ENCODE measurements around the gene PVRIG. TPM values are rescaled to one million over a fixed set of nuclear protein-coding genes. Genes with fewer than 3 reads are reported as not detected.

The PVRIG gene
- total and polyA plus RNA-seq, 9 of the 15 experiments (the other 6 are each of a cell fraction or from before 2014, with no cell fraction given), result 0.16 to 0.64 TPM; not detected in 7

- Histone ChIP-seq H3K27ac (ENCODE audit: extremely low read depth, low read depth, low read length) (no peak overlapping the region), H3K36me3 (ENCODE audit: control insufficient read depth, insufficient read depth, low read length) (no peaks in the 10 kb centered on the region), H3K27me3 (ENCODE audit: control insufficient read depth in 2 of 2, insufficient read depth in 2 of 2, low read length in 2 of 2) (no peaks in the 10 kb centered on the region), H3K4me1 (replicated peaks in 1 of 2; ENCODE audit: control insufficient read depth in 2 of 2, insufficient read depth in 2 of 2, low read length in 2 of 2) (peaks cover 0 to 14% of the 10 kb centered on the region in 2 experiments; a peak in 3 of 5 replicates), H3K4me3 (no peak overlapping the region), H3K79me2 (ENCODE audit: control insufficient read depth, insufficient read depth, low read length) (no peaks in the 10 kb centered on the region), H4K20me1 (replicated peaks; ENCODE audit: control insufficient read depth, insufficient read depth, low read length) (no peaks in the 10 kb centered on the region), H3K9ac (ENCODE audit: insufficient read depth in 1 of 2, low read depth in 2 of 2, low read length in 2 of 2) (no peak overlapping the region), H3K9me1 (ENCODE audit: control insufficient read depth, insufficient read depth, low read length) (no peaks in the 10 kb centered on the region), H3K4me2 (ENCODE audit: insufficient read depth, low read length) (no peak overlapping the region), H2AFZ (ENCODE audit: low read depth, low read length) (no peak overlapping the region), H3K9me3 (replicated peaks; ENCODE audit: control insufficient read depth, insufficient read depth, low read depth, low read length) (no peaks in the 10 kb centered on the region)
- in situ Hi-C loops (cut with MboI), result no loop called here
- ATAC-seq (no peak), DNase-seq (ENCODE audit: extremely low read depth in 1 of 4, low spot score in 3 of 4) (no peak), FAIRE-seq (no peak)
- POLR2A ChIA-PET, result interaction anchor here (0.6 to 1.2 kb wide), 2 partner anchors 13 to 86 kb away, joined by 4 read pairs; no protein-coding TSS in a partner anchor
- intact Hi-C loops (cut with micrococcal nuclease), result no loop called here
- 47% methylated on average over 2 of the region's 2 CpGs for WGBS (ENCODE audit: insufficient coverage, low coverage, missing lambda C conversion rate)
- TF ChIP-seq MAFF (IDR thresholded peaks at IDR 0.05; ENCODE audit: low read length), result no peak
- CTCF ChIA-PET (ENCODE audit: low intra/inter-chr PET ratio), result no interaction called here
- no TSS peak for BruUV-seq (replicated peaks)
These were observed 34.0 kb upstream of the PVRIG start for GRCh38 chr7:100185726-100186125.

- Histone ChIP-seq H3K36me3 (ENCODE audit: control insufficient read depth, insufficient read depth, low read length) (no peaks in the 10 kb centered on the region), H3K9me3 (replicated peaks; ENCODE audit: control insufficient read depth, insufficient read depth, low read depth, low read length) (no peaks in the 10 kb centered on the region), H3K79me2 (ENCODE audit: control insufficient read depth, insufficient read depth, low read length) (no peaks in the 10 kb centered on the region), H3K4me2 (ENCODE audit: insufficient read depth, low read length) (no peak overlapping the region), H2AFZ (ENCODE audit: low read depth, low read length) (peak overlapping the region; percentile 75), H3K9me1 (ENCODE audit: control insufficient read depth, insufficient read depth, low read length) (no peaks in the 10 kb centered on the region), H4K20me1 (replicated peaks; ENCODE audit: control insufficient read depth, insufficient read depth, low read length) (no peaks in the 10 kb centered on the region), H3K4me1 (replicated peaks in 1 of 2; ENCODE audit: control insufficient read depth in 2 of 2, insufficient read depth in 2 of 2, low read length in 2 of 2) (peaks cover 0 to 11% of the 10 kb centered on the region in 2 experiments; a peak in 3 of 5 replicates), H3K27ac (ENCODE audit: extremely low read depth, low read depth, low read length) (no peak overlapping the region), H3K27me3 (ENCODE audit: control insufficient read depth in 2 of 2, insufficient read depth in 2 of 2, low read length in 2 of 2) (no peaks in the 10 kb centered on the region), H3K4me3 (no peak overlapping the region), H3K9ac (ENCODE audit: insufficient read depth in 1 of 2, low read depth in 2 of 2, low read length in 2 of 2) (no peak overlapping the region)
- WGBS (ENCODE audit: insufficient coverage, low coverage, missing lambda C conversion rate), result 10% methylated on average over 3 of the region's 3 CpGs
- DNase-seq (ENCODE audit: extremely low read depth in 1 of 4, low spot score in 3 of 4) (peak in 3 of 4 experiments; percentile 21 to 36 (median 23)), ATAC-seq (peak; percentile 76), FAIRE-seq (no peak)
- ChIA-PET CTCF (ENCODE audit: low intra/inter-chr PET ratio) (no interaction called here), POLR2A (interaction anchor here (1.0 to 1.6 kb wide), 4 partner anchors 13 to 64 kb away, joined by 3 to 15 read pairs (median 6); no protein-coding TSS in a partner anchor)
- in situ Hi-C loops (cut with MboI), result no loop called here
- intact Hi-C loops (cut with micrococcal nuclease), result loop anchor here (2.0 kb wide), 1 partner anchor 56 kb away; no protein-coding TSS in a partner anchor
- TF ChIP-seq JUNB (CRISPR knock-in tag; conservative IDR thresholded peaks at IDR 0.05) (no peak), CBX2 (IDR thresholded peaks at IDR 0.05; ENCODE audit: insufficient read depth, low read length, poor library complexity, severe bottlenecking) (no peak), MED1 (CRISPR knock-in tag; IDR thresholded peaks at IDR 0.05; ENCODE audit: borderline replicate concordance) (no peak), MXI1 (IDR thresholded peaks at IDR 0.05; ENCODE audit: low read depth, low read length) (no peak), CTCF (IDR thresholded peaks at IDR 0.05 in 2 of 3, conservative IDR thresholded peaks at IDR 0.05 in 1 of 3; ENCODE audit: insufficient read depth in 2 of 3, low read depth in 1 of 3, low read length in 3 of 3) (peak; percentile 43 to 49 (median 48); a peak in 4 of 6 replicates), RHOXF2B (CRISPR knock-in tag; conservative IDR thresholded peaks at IDR 0.05) (no peak)
- BruUV-seq (replicated peaks), result no TSS peak
These were observed 30.7 kb upstream of the PVRIG start for GRCh38 chr7:100189061-100189460.

Data from K562 (cell line).